Testis (tissue), 3 donors: ENCODE measurements around the gene MYBBP1A. TPM values are rescaled to one million over a fixed set of nuclear protein-coding genes. Genes with fewer than 3 reads are reported as not detected.

Experiments used
- DNase-seq: peaks from one replicate; pipeline ENCODE4 v3.0.0-alpha.2; 2019
- H3K27ac ChIP-seq, 2 donors: fragments of 200-600 bp; sonication (generic); one replicate each; pipeline ENCODE4 v1.5.1; 2019
- H3K27me3 ChIP-seq: fragments of 200-600 bp; sonication (generic); one replicate; pipeline ENCODE4 v1.5.1; 2019
- H3K36me3 ChIP-seq: fragments of 200-600 bp; sonication (generic); one replicate; pipeline ENCODE4 v1.5.1; 2017; ENCODE audit warnings: low read depth; ENCODE audit errors: missing control alignments
- H3K4me1 ChIP-seq: fragments of 200-600 bp; sonication (generic); one replicate; pipeline ENCODE4 v1.5.1; 2019
- H3K4me3 ChIP-seq, 2 donors: fragments of 200-600 bp; sonication (generic); one replicate each; pipeline ENCODE4 v1.5.1; 2017 to 2019
- H3K9me3 ChIP-seq: fragments of 200-600 bp; sonication (generic); one replicate; pipeline ENCODE4 v1.5.1; 2017
- CTCF ChIP-seq, 3 experiments: fragments of 450-650 bp in 2 of 3; fragments of 200-600 bp in 1 of 3; sonication (generic) in 1 of 3; IDR thresholded peaks; one replicate each; pipeline ENCODE4 v1.5.1; 2016 to 2019; ENCODE audit warnings: antibody characterized with exemption in 3 of 3, mild to moderate bottlenecking in 2 of 3, moderate library complexity in 1 of 3
- POLR2A ChIP-seq: fragments of 450-650 bp; IDR thresholded peaks from one replicate; pipeline ENCODE4 v1.6.1; 2017; ENCODE audit warnings: antibody characterized with exemption, mild to moderate bottlenecking, moderate library complexity
- WGBS, 2 donors: methylation state at CpG; one replicate each; pipeline ENCODE4 v1.1.5; 2018; 5-methylcytosine and 5-hydroxymethylcytosine counted together
- intact Hi-C: fragments of 100-400 bp; cut with DNase I; formaldehyde crosslinking; loops from one replicate; pipeline ENCODE4 v1.15.1; 2023; ENCODE audit warnings: low total_unique reads
- polyA plus RNA-seq: library from polyadenylated mRNA; stranded (reverse); fragments of 350-450 nt; fragmentation: Illumina TruSeq; extraction: RNeasy Lipid Tissue Mini Kit (QIAGEN cat#74804); gene quantifications from one replicate; pipeline ENCODE4 v1.2.3, GENCODE V29; 2014; ENCODE audit warnings: low read depth, low replicate concordance; ENCODE audit not compliant: insufficient read depth
- total RNA-seq, 2 donors: library from RNA; depleted of rRNA; stranded (reverse); fragments of >200 nt; gene quantifications; one replicate each; pipeline ENCODE4 v1.2.3, GENCODE V29; 2016

The MYBBP1A gene
- total and polyA plus RNA-seq, 3 donors from 2014 or later, result 32.9 to 78.9 (median 74.1) TPM

- H3K4me1 ChIP-seq, result peaks cover 33% of the 10 kb centered on the region
- no peaks in the 10 kb centered on the region for H3K36me3 ChIP-seq
- H3K27me3 ChIP-seq, result no peaks in the 10 kb centered on the region
- intact Hi-C loops, result no loop called here
- H3K27ac ChIP-seq, result no peak overlapping the region
- no peak for TF ChIP-seq POLR2A
- TF ChIP-seq CTCF (IDR thresholded peaks at IDR 0.05), result no peak
- no peak overlapping the region for H3K4me3 ChIP-seq
- WGBS, 2 donors, result 86 to 99% methylated on average over 8 of the region's 8 CpGs
- DNase-seq, result no peak
- H3K9me3 ChIP-seq, result no peaks in the 10 kb centered on the region
Measured at GRCh38 chr17:4539025-4539424, 16.2 kb downstream of the MYBBP1A start.

GRCh38 chr17:4538236-4539002 is 16.8 kb downstream of the MYBBP1A start:
- intact Hi-C loops, result no loop called here

GRCh38 chr17:4537451-4538235 is 17.5 kb downstream of the MYBBP1A start:
- no peaks in the 10 kb centered on the region for H3K27me3 ChIP-seq
- H3K27ac ChIP-seq, result peak overlapping the region; percentile 23 to 39
- H3K4me1 ChIP-seq, result peaks cover 41% of the 10 kb centered on the region
- DNase-seq, result no peak
- no peaks in the 10 kb centered on the region for H3K36me3 ChIP-seq
- no peaks in the 10 kb centered on the region for H3K9me3 ChIP-seq
- intact Hi-C loops, result no loop called here
- WGBS, 2 donors, result 41 to 74% methylated on average over 5 to 19 of the region's 19 CpGs
- H3K4me3 ChIP-seq, result no peak overlapping the region
- no peak for TF ChIP-seq POLR2A
- TF ChIP-seq CTCF (IDR thresholded peaks at IDR 0.05), result no peak

More at GRCh38 chr17:4538236-4539002, 16.8 kb downstream of the MYBBP1A start:
- H3K9me3 ChIP-seq, result no peaks in the 10 kb centered on the region
- no peak for DNase-seq
- no peak for TF ChIP-seq CTCF (IDR thresholded peaks at IDR 0.05)
- no peak for TF ChIP-seq POLR2A
- WGBS, 2 donors, result 80 to 86% methylated on average over 6 to 13 of the region's 13 CpGs
- H3K27ac ChIP-seq, result no peak overlapping the region
- no peaks in the 10 kb centered on the region for H3K27me3 ChIP-seq
- no peak overlapping the region for H3K4me3 ChIP-seq
- peaks cover 39% of the 10 kb centered on the region for H3K4me1 ChIP-seq
- H3K36me3 ChIP-seq, result no peaks in the 10 kb centered on the region

- H3K4me1 ChIP-seq, result peaks cover 41% of the 10 kb centered on the region
- no peaks in the 10 kb centered on the region for H3K27me3 ChIP-seq
- TF ChIP-seq CTCF (IDR thresholded peaks at IDR 0.05), result no peak
- no peak for TF ChIP-seq POLR2A
- intact Hi-C loops, result no loop called here
- H3K27ac ChIP-seq, result peak overlapping the region; percentile 30 to 39
- DNase-seq, result peak; percentile 63
- no peaks in the 10 kb centered on the region for H3K9me3 ChIP-seq
- H3K4me3 ChIP-seq, result no peak overlapping the region
- WGBS, 2 donors, result 47 to 62% methylated on average over 16 to 18 of the region's 18 CpGs
- H3K36me3 ChIP-seq, result no peaks in the 10 kb centered on the region
Measured at GRCh38 chr17:4536742-4537411, 18.3 kb downstream of the MYBBP1A start.
